ENCODE data around the gene TOP2A. TPM values are rescaled to one million over a fixed set of nuclear protein-coding genes. Genes with fewer than 3 reads are reported as not detected.
"Not testable (repeated sequence)": the region's sequence is repeated elsewhere in the genome, so short reads cannot be mapped to it uniquely, and the experiment has no call there.

TOP2A gene
- total RNA-seq, 1 donor from 2014 or later: 28.3 TPM

GRCh38 chr17:40419559-40420331 is 2.0 kb upstream of the TOP2A start:
- H3K4me1 Mint-ChIP-seq (ENCODE audit: unreplicated experiment): peaks cover 12% of the 10 kb centered on the region
- no peak for TF ChIP-seq CTCF (IDR thresholded peaks at IDR 0.05; ENCODE audit: unreplicated experiment)
- H3K27me3 Mint-ChIP-seq (ENCODE audit: unreplicated experiment): peaks cover 4% of the 10 kb centered on the region
- no peak overlapping the region for H3K4me3 Mint-ChIP-seq (ENCODE audit: unreplicated experiment)
- no peaks in the 10 kb centered on the region for H3K36me3 Mint-ChIP-seq (ENCODE audit: low read depth, unreplicated experiment)
- H3K27ac Mint-ChIP-seq (ENCODE audit: unreplicated experiment): peak overlapping the region; percentile 57
- DNase-seq (ENCODE audit: low spot score): no peak
- no peaks in the 10 kb centered on the region for H3K9me3 Mint-ChIP-seq (ENCODE audit: unreplicated experiment)

GRCh38 chr17:40418428-40418706 is 671 bp upstream of the TOP2A start:
- TF ChIP-seq CTCF (IDR thresholded peaks at IDR 0.05; ENCODE audit: unreplicated experiment): no peak
- Mint-ChIP-seq H3K9me3 (ENCODE audit: unreplicated experiment) (no peaks in the 10 kb centered on the region), H3K27ac (ENCODE audit: unreplicated experiment) (peak overlapping the region; percentile 24), H3K4me3 (ENCODE audit: unreplicated experiment) (peak overlapping the region; percentile 98), H3K36me3 (ENCODE audit: low read depth, unreplicated experiment) (no peaks in the 10 kb centered on the region), H3K4me1 (ENCODE audit: unreplicated experiment) (peaks cover 12% of the 10 kb centered on the region), H3K27me3 (ENCODE audit: unreplicated experiment) (peaks cover 4% of the 10 kb centered on the region)
- DNase-seq (ENCODE audit: low spot score): no peak

GRCh38 chr17:40417258-40417608 is 463 bp downstream of the TOP2A start:
- Mint-ChIP-seq H3K9me3 (ENCODE audit: unreplicated experiment) (no peaks in the 10 kb centered on the region), H3K27ac (ENCODE audit: unreplicated experiment) (peak overlapping the region; percentile 42), H3K4me3 (ENCODE audit: unreplicated experiment) (peak overlapping the region; percentile 98), H3K27me3 (ENCODE audit: unreplicated experiment) (peaks cover 2% of the 10 kb centered on the region), H3K36me3 (ENCODE audit: low read depth, unreplicated experiment) (no peaks in the 10 kb centered on the region), H3K4me1 (ENCODE audit: unreplicated experiment) (peaks cover 7% of the 10 kb centered on the region)
- DNase-seq (ENCODE audit: low spot score): peak; percentile 22
- no peak for TF ChIP-seq CTCF (IDR thresholded peaks at IDR 0.05; ENCODE audit: unreplicated experiment)

- H3K4me1 Mint-ChIP-seq (ENCODE audit: unreplicated experiment): peaks cover 7% of the 10 kb centered on the region
- H3K36me3 Mint-ChIP-seq (ENCODE audit: low read depth, unreplicated experiment): no peaks in the 10 kb centered on the region
- peaks cover 2% of the 10 kb centered on the region for H3K27me3 Mint-ChIP-seq (ENCODE audit: unreplicated experiment)
- no peaks in the 10 kb centered on the region for H3K9me3 Mint-ChIP-seq (ENCODE audit: unreplicated experiment)
- H3K4me3 Mint-ChIP-seq (ENCODE audit: unreplicated experiment): peak overlapping the region; percentile 98
- no peak for TF ChIP-seq CTCF (IDR thresholded peaks at IDR 0.05; ENCODE audit: unreplicated experiment)
- no peak for DNase-seq (ENCODE audit: low spot score)
- no peak overlapping the region for H3K27ac Mint-ChIP-seq (ENCODE audit: unreplicated experiment)
Measured at GRCh38 chr17:40416671-40417070, 1.0 kb downstream of the TOP2A start.

- H3K27me3 Mint-ChIP-seq (ENCODE audit: unreplicated experiment): peaks cover 2% of the 10 kb centered on the region
- H3K9me3 Mint-ChIP-seq (ENCODE audit: unreplicated experiment): no peaks in the 10 kb centered on the region
- H3K4me3 Mint-ChIP-seq (ENCODE audit: unreplicated experiment): no peak overlapping the region
- peak; percentile 71 for TF ChIP-seq CTCF (IDR thresholded peaks at IDR 0.05; ENCODE audit: unreplicated experiment)
- no peaks in the 10 kb centered on the region for H3K36me3 Mint-ChIP-seq (ENCODE audit: low read depth, unreplicated experiment)
- H3K27ac Mint-ChIP-seq (ENCODE audit: unreplicated experiment): no peak overlapping the region
- H3K4me1 Mint-ChIP-seq (ENCODE audit: unreplicated experiment): peaks cover 10% of the 10 kb centered on the region
- no peak for DNase-seq (ENCODE audit: low spot score)
Measured at GRCh38 chr17:40415390-40415789, 2.3 kb downstream of the TOP2A start.

GRCh38 chr17:40414312-40414711 is 3.4 kb downstream of the TOP2A start:
- H3K4me3 Mint-ChIP-seq (ENCODE audit: unreplicated experiment); H3K36me3 Mint-ChIP-seq (ENCODE audit: low read depth, unreplicated experiment); H3K9me3 Mint-ChIP-seq (ENCODE audit: unreplicated experiment); H3K27ac Mint-ChIP-seq (ENCODE audit: unreplicated experiment); H3K27me3 Mint-ChIP-seq (ENCODE audit: unreplicated experiment); DNase-seq (ENCODE audit: low spot score): not testable (repeated sequence)
- H3K4me1 Mint-ChIP-seq (ENCODE audit: unreplicated experiment): peaks cover 11% of the 10 kb centered on the region
